ENCODE data around the gene SFMBT1. TPM values are rescaled to one million over a fixed set of nuclear protein-coding genes. Genes with fewer than 3 reads are reported as not detected.
"Not testable (repeated sequence)": the region's sequence is repeated elsewhere in the genome, so short reads cannot be mapped to it uniquely, and the experiment has no call there.

The SFMBT1 gene
- total RNA-seq, 2 experiments from 2014 or later = 31.1 to 33.3 TPM

DNA sequence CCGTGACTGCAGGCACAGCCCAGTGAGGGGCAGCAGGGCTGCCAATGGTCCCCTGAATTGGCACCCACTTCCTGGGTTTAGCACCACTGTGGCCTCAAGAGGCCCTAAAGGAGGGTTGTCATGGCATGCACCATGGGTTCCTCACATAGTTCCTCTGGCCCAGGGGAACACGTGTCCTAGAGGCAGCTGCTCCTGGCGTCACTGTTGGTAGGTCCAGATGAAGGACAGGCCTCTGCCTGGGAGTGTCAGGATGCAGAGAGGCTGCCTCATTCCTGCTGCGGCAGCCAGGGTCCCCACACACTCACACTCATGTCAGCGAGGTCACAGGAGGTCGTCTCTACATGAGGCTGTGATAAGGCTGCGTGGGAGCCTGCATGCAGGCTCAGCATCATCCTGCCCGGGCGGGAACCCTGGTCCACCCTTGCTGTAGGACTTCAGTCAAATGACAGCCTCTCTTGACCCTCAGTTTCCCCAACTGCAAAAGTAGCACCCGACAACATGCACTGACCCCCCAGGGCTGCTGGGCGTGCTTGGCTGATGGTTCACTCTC is 26.1 kb upstream of the SFMBT1 start:
- no peaks in the 10 kb centered on the region for H3K36me3 Mint-ChIP-seq (ENCODE audit: low read depth)
- no peak for DNase-seq
- H3K4me3 Mint-ChIP-seq = peak overlapping the region; percentile 84
- ChIA-PET CTCF (interaction anchor here (0.8 to 2.8 kb wide), 6 partner anchors 23 to 351 kb away, joined by 3 to 11 read pairs (median 4); no protein-coding TSS in a partner anchor), POLR2A (interaction anchor here (1.1 to 1.4 kb wide), 2 partner anchors 26 to 32 kb away, joined by 3 to 6 read pairs; partner anchors contain the start of gene SFMBT1)
- H3K27me3 Mint-ChIP-seq (ENCODE audit: low read depth) = no peaks in the 10 kb centered on the region
- peaks cover 27% of the 10 kb centered on the region for H3K4me1 Mint-ChIP-seq (ENCODE audit: low read depth)
- no peak for ATAC-seq
- H3K27ac Mint-ChIP-seq = peak overlapping the region; percentile 97
- no peaks in the 10 kb centered on the region for H3K9me3 Mint-ChIP-seq (ENCODE audit: insufficient read depth)

DNA sequence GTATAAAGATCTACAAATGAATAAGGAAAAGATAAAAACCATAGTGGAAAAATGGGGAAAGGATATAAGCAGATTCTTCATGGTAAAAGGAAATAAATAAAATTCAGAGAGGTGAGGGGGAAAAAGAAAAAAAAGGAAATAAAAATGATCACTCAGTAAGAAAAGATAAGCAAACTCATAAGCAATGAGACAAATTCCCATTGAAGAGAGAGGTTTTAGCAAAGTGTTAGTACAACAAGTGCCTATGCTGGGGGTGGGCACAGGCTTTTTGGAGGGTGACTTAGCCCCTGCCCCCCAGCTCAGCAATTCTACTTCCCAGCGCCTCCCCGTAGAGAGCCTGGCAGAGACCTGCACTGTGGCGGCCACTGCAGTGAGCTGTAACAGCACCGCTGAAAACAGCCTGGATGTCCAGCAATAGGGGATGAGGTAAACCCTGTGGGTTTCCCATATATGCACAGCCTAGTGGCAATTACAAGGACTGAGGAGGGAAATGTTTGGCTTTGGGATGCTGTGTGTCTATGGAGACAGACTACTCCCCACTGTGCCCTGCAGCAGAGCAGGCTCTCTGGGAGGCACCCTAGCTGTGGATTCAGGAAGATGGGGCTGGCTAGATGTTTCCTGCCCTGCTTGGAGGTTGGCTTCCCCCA is 23.7 kb upstream of the SFMBT1 start:
- H3K27ac Mint-ChIP-seq = no peak overlapping the region
- ATAC-seq = no peak
- no peaks in the 10 kb centered on the region for H3K36me3 Mint-ChIP-seq (ENCODE audit: low read depth)
- ChIA-PET CTCF (no interaction called here), POLR2A (no interaction called here)
- peaks cover 27% of the 10 kb centered on the region for H3K4me1 Mint-ChIP-seq (ENCODE audit: low read depth)
- no peak for DNase-seq
- H3K4me3 Mint-ChIP-seq = no peak overlapping the region
- no peaks in the 10 kb centered on the region for H3K9me3 Mint-ChIP-seq (ENCODE audit: insufficient read depth)
- H3K27me3 Mint-ChIP-seq (ENCODE audit: low read depth) = peaks cover 4% of the 10 kb centered on the region

DNA sequence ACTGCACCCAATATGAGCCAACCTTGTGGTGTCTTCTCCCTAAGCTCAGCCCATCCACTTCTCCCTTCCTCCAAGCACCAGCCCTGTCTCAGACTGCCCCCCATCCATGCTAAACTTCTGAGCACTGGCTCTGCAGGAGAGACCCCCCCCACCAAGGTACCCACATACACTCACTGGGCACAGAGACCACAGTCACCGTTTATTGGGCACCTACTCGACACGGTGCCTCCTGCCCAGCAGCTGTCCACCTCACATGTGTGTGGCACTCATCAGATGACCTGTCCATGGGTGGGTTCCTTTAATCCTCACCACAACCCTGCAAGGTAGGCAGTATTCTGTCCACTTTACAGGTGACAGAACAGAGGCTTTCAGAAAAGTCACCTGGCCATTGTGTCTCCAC is 22.3 kb upstream of the SFMBT1 start:
- no peak for ATAC-seq
- no peak overlapping the region for H3K4me3 Mint-ChIP-seq
- ChIA-PET CTCF (no interaction called here), POLR2A (no interaction called here)
- H3K9me3 Mint-ChIP-seq (ENCODE audit: insufficient read depth) = no peaks in the 10 kb centered on the region
- H3K27ac Mint-ChIP-seq = no peak overlapping the region
- H3K36me3 Mint-ChIP-seq (ENCODE audit: low read depth) = no peaks in the 10 kb centered on the region
- peaks cover 8% of the 10 kb centered on the region for H3K27me3 Mint-ChIP-seq (ENCODE audit: low read depth)
- DNase-seq = no peak
- H3K4me1 Mint-ChIP-seq (ENCODE audit: low read depth) = peaks cover 19% of the 10 kb centered on the region

DNA sequence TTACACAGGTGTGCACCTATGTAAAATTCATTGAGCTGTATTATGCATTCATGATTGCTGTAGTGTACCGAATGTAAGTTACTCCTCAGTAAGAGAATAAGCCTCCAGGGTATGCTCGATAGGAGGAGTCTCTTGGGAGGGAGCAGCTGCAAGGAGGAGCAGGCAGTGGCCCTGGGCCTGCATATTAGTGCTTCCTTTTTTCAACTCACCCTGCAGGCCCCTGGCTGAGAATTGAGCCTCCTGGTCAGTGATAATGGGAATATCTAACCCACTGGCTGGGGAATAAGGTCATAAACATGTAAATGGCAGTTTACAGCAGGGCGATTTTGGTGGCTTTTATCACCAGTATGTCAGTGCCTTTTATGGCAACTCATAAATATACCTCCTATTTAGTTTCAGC is 21.7 kb upstream of the SFMBT1 start:
- no peak overlapping the region for H3K4me3 Mint-ChIP-seq
- peaks cover 12% of the 10 kb centered on the region for H3K27me3 Mint-ChIP-seq (ENCODE audit: low read depth)
- no peaks in the 10 kb centered on the region for H3K9me3 Mint-ChIP-seq (ENCODE audit: insufficient read depth)
- POLR2A ChIA-PET = no interaction called here
- H3K27ac Mint-ChIP-seq = no peak overlapping the region
- peaks cover 13% of the 10 kb centered on the region for H3K4me1 Mint-ChIP-seq (ENCODE audit: low read depth)
- DNase-seq (no peak), ATAC-seq (no peak)
- CTCF ChIA-PET = no interaction called here
- H3K36me3 Mint-ChIP-seq (ENCODE audit: low read depth) = no peaks in the 10 kb centered on the region

DNA sequence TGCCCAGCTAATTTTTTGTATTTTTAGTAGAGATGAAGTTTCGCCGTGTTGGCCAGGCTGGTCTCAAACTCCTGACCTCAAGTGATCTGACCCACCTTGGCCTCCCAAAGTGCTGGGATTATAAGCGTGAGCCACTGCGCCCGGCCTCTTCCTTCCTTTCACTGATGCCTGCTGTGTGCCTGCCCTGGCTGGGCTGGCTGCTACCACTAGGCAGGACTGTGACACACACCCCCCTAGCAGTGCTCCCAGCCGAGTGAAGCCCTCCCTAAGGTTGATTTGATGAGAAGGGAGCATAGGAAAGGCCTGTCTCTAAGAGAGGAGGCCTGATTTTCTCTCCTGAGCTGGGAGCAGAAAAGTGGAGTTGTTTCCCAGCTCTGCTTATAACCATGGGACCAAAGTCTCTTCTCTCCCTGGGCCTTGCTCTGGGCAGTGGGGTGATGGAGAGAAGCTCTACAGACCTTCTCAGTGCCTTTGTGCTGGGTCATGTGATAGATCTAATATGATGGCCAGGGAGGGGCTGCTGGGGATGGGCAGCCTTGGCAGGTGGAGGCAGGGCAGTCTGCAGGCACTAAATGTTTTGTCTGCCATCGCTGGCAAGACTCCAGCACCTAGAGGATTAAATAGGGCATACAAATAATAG is 20.1 kb upstream of the SFMBT1 start:
- ATAC-seq = no peak
- H3K27ac Mint-ChIP-seq = no peak overlapping the region
- peaks cover 2% of the 10 kb centered on the region for H3K4me1 Mint-ChIP-seq (ENCODE audit: low read depth)
- H3K9me3 Mint-ChIP-seq (ENCODE audit: insufficient read depth) = no peaks in the 10 kb centered on the region
- ChIA-PET POLR2A (no interaction called here), CTCF (interaction anchor here (1.0 kb wide), 2 partner anchors 44 to 71 kb away, joined by 3 read pairs; no protein-coding TSS in a partner anchor)
- no peak overlapping the region for H3K4me3 Mint-ChIP-seq
- H3K36me3 Mint-ChIP-seq (ENCODE audit: low read depth) = no peaks in the 10 kb centered on the region
- peaks cover 19% of the 10 kb centered on the region for H3K27me3 Mint-ChIP-seq (ENCODE audit: low read depth)
- no peak for DNase-seq

DNA sequence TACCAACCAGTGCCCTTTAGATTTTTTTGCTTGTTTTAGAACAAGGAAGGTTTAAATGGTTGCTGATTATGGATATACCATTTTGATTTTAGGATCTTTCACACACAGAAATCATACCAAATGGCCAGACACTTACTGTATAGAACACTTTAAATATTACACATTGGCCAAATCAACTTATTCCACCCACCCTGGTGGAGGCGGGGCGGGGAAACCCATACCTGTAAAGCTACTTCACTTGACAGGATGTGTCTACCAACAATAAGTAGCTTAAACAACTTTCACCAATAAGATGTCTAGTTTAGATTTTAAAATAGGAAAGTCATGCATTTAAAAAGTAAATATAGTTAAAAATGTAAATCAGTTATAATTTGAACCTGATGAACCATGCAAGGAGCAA is 17.0 kb upstream of the SFMBT1 start:
- Mint-ChIP-seq H3K36me3 (ENCODE audit: low read depth) (no peaks in the 10 kb centered on the region), H3K4me3 (no peak overlapping the region), H3K27ac (no peak overlapping the region), H3K4me1 (ENCODE audit: low read depth) (no peaks in the 10 kb centered on the region), H3K27me3 (ENCODE audit: low read depth) (peaks cover 19% of the 10 kb centered on the region), H3K9me3 (ENCODE audit: insufficient read depth) (no peaks in the 10 kb centered on the region)
- CTCF ChIA-PET = interaction anchor here (1.1 kb wide), 1 partner anchor 72 kb away, joined by 3 read pairs; no protein-coding TSS in a partner anchor
- POLR2A ChIA-PET = no interaction called here
- no peak for DNase-seq
- no peak for ATAC-seq

DNA sequence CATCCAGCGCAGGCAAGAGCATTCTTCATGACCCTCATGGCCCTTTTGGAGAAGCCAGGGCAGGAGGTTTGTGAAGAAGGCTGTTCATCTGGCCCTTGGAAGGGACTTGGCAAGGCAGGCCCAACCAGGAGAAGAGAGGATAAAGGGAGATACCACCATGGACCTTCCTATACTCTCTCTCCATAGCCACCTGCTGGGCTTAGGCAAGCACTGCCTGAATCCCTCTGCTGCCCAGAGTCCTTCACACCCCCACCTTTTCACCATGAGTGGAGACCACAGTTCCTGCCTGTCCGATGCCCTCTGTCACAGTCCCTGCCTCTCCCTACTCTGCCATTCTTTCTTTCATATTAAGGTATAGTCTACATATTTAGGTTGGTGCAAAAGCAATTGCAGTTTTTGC is 10.6 kb upstream of the SFMBT1 start:
- peak; percentile 71 for ATAC-seq
- Mint-ChIP-seq H3K27ac (no peak overlapping the region), H3K4me3 (no peak overlapping the region), H3K36me3 (ENCODE audit: low read depth) (no peaks in the 10 kb centered on the region), H3K4me1 (ENCODE audit: low read depth) (no peaks in the 10 kb centered on the region), H3K27me3 (ENCODE audit: low read depth) (peaks cover 2% of the 10 kb centered on the region), H3K9me3 (ENCODE audit: insufficient read depth) (no peaks in the 10 kb centered on the region)
- no peak for DNase-seq
- POLR2A ChIA-PET = interaction anchor here (0.6 kb wide), 1 partner anchor 133 kb away, joined by 3 read pairs; no protein-coding TSS in a partner anchor
- CTCF ChIA-PET = interaction anchor here (1.0 kb wide), 1 partner anchor 121 kb away, joined by 3 read pairs; no protein-coding TSS in a partner anchor

DNA sequence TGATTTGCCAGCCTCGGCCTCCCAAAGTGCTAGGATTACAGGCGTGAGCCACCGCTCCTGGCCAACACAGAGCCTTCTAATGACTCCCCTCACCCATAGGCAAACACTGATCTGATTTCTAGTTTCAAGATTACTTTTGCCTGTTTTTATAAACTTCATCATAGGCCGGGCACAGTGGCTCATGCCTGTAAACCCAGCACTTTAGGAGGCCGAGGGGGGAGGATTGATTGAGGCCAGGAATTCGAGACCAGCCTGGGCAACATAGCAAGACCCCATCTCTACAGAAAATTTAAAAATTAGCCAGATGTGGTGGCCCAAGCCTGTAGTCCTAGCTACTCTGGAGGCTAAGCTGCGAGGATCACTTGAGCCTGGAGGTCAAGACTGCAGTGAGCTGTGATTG is 8.4 kb upstream of the SFMBT1 start:
- H3K36me3 Mint-ChIP-seq (ENCODE audit: low read depth); H3K27me3 Mint-ChIP-seq (ENCODE audit: low read depth); ATAC-seq; DNase-seq; H3K4me1 Mint-ChIP-seq (ENCODE audit: low read depth); H3K9me3 Mint-ChIP-seq (ENCODE audit: insufficient read depth); POLR2A ChIA-PET; H3K4me3 Mint-ChIP-seq; H3K27ac Mint-ChIP-seq: not testable (repeated sequence)
- CTCF ChIA-PET = interaction anchor here (0.6 to 1.2 kb wide), 2 partner anchors 9 to 80 kb away, joined by 3 to 4 read pairs; partner anchors contain the start of gene SFMBT1

DNA sequence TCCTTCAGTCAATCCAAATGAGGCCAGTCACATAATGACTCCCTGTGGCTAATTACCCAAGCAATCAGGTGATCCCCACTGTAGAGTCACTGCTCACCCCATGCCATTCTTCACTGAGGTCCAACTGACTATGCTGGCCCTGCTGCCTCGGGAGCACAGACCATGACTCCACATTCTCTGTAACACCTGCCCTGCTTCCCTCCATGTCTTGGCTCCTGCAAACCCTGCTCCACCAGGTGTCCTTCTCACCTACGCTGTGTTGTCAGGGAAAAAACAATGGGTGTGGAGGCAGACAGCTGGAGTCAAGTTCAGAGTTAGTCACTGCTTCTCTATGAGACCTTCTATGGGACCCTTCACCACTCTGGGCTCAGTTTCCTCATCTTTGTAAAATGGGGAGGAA is 6.1 kb upstream of the SFMBT1 start:
- H3K9me3 Mint-ChIP-seq (ENCODE audit: insufficient read depth) = no peaks in the 10 kb centered on the region
- H3K27ac Mint-ChIP-seq = no peak overlapping the region
- DNase-seq = no peak
- peaks cover 5% of the 10 kb centered on the region for H3K27me3 Mint-ChIP-seq (ENCODE audit: low read depth)
- POLR2A ChIA-PET = no interaction called here
- H3K4me3 Mint-ChIP-seq = no peak overlapping the region
- no peaks in the 10 kb centered on the region for H3K36me3 Mint-ChIP-seq (ENCODE audit: low read depth)
- peaks cover 7% of the 10 kb centered on the region for H3K4me1 Mint-ChIP-seq (ENCODE audit: low read depth)
- CTCF ChIA-PET = no interaction called here
- ATAC-seq = no peak

DNA sequence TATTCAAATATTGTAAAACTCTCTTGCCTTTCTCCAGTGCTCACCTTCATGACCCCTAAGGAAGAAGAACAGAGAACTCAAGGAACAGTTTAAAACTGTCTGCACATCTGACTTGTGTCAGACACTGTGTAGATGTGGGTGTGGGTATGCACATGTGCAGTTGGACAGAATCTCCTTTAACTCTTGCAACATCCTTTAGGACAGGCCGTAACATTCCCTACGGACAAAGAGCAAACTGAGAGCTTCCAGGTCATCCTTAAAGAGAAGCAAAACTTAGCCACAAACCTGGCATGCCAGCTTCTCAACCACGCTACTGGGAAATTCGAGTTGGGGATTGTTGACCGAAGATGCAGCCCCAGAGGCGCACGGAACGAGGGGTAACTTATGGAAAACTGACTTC is 4.1 kb upstream of the SFMBT1 start:
- Mint-ChIP-seq H3K27ac (no peak overlapping the region), H3K9me3 (ENCODE audit: insufficient read depth) (no peaks in the 10 kb centered on the region), H3K27me3 (ENCODE audit: low read depth) (peaks cover 5% of the 10 kb centered on the region), H3K36me3 (ENCODE audit: low read depth) (no peaks in the 10 kb centered on the region), H3K4me3 (no peak overlapping the region), H3K4me1 (ENCODE audit: low read depth) (peaks cover 12% of the 10 kb centered on the region)
- POLR2A ChIA-PET = no interaction called here
- CTCF ChIA-PET = interaction anchor here (1.2 kb wide), 1 partner anchor 115 kb away, joined by 3 read pairs; no protein-coding TSS in a partner anchor
- DNase-seq = no peak
- ATAC-seq = no peak

DNA sequence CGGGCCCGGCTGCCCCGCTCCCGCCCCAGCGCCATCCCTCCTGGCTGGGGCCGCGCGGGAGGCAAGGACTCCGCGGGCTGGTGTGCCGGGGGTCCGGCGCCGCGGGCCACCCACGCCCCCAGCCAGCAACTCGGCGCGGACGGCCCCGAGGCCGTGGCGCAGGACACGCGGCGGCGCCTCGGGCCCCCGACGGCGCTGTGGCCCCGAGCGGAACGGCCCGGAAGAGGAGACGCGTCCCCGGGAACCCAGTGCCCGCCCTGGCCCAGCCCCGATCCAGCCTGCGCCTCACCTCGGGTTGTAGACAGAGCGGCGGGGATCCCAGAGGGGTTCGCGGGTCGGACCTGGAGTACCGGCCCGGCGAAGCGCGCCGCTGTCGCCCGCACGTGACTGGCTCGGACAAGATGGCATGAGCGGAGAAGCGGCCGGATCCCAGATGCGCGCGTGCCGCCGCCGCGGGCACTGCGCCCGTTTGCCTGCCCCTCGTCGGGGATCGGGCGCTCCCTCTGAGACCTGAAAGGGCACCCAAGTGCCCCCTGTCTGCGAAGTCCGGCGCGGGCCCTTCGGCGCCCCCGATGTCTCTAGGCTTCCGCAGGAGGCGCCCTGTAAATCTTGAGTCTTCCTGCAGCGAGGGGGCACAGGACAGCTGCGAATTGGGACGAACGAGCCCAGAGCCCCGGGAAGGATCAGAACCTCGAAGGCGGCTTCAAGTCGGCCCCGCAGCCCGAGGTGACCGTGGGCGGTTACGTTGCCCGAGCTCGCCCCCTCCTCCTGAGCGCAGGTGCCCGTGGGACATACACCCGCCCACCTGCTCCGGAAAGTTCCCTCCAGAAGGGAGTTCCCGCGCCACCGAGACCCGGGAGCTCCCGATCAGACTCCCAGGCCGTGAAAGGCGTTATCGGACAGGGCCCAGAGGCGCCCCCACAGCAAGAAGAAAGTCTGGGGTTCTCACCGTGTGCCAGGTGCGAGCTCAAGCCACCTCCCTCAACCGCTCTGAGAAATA is 598 bp upstream of the SFMBT1 start:
- DNase-seq = peak; percentile 77
- peaks cover 5% of the 10 kb centered on the region for H3K27me3 Mint-ChIP-seq (ENCODE audit: low read depth)
- H3K36me3 Mint-ChIP-seq (ENCODE audit: low read depth) = peaks cover 6% of the 10 kb centered on the region
- ChIA-PET POLR2A (interaction anchor here (0.8 to 1.2 kb wide), 4 partner anchors 16 to 28 kb away, joined by 3 to 4 read pairs (median 3); no protein-coding TSS in a partner anchor), CTCF (interaction anchor here (0.8 to 2.6 kb wide), 12 partner anchors 8 to 275 kb away, joined by 3 to 9 read pairs (median 4); no protein-coding TSS in a partner anchor)
- peaks cover 38% of the 10 kb centered on the region for H3K4me1 Mint-ChIP-seq (ENCODE audit: low read depth)
- H3K9me3 Mint-ChIP-seq (ENCODE audit: insufficient read depth) = no peaks in the 10 kb centered on the region
- H3K4me3 Mint-ChIP-seq = peak overlapping the region; percentile 78
- peak overlapping the region; percentile 85 for H3K27ac Mint-ChIP-seq
- peak; percentile 70 for ATAC-seq

All from activated CD8-positive, alpha-beta T cell treated with anti-CD3 and anti-CD28 coated beads, Interleukin-2, amount 10 ng/mL, durations not matched to agents 7 days and 5 days (primary cell).